Measurements from ENCODE around the gene SLC34A2.

Gene SLC34A2

GRCh38 chr4:25663781-25664180 lies 8.1 kb downstream of the SLC34A2 start:
- DNase-seq: no peak

- DNase-seq: no peak
Measured at GRCh38 chr4:25666031-25666630, 10.5 kb downstream of the SLC34A2 start.

GRCh38 chr4:25667931-25668557 lies 12.4 kb downstream of the SLC34A2 start:
- no peak for DNase-seq

- no peak for DNase-seq
Measured at GRCh38 chr4:25670991-25671390, 15.3 kb downstream of the SLC34A2 start.

- no peak for DNase-seq
Measured at GRCh38 chr4:25672756-25673155, 17.1 kb downstream of the SLC34A2 start.

GRCh38 chr4:25674386-25674785 lies 18.7 kb downstream of the SLC34A2 start:
- DNase-seq: no peak

GRCh38 chr4:25676221-25676620 lies 20.6 kb downstream of the SLC34A2 start:
- DNase-seq: no peak

GRCh38 chr4:25677157-25677556 lies 21.5 kb downstream of the SLC34A2 start:
- DNase-seq: no peak

GRCh38 chr4:25677943-25678342 lies 22.3 kb downstream of the SLC34A2 start:
- no peak for DNase-seq

GRCh38 chr4:25687773-25688172 lies 32.1 kb downstream of the SLC34A2 start:
- DNase-seq: no peak

GRCh38 chr4:25694466-25694865 lies 38.8 kb downstream of the SLC34A2 start:
- DNase-seq: no peak

GRCh38 chr4:25696409-25696808 lies 40.8 kb downstream of the SLC34A2 start:
- no peak for DNase-seq

- DNase-seq: no peak
Measured at GRCh38 chr4:25697516-25697915, 41.9 kb downstream of the SLC34A2 start.

- DNase-seq: no peak
Measured at GRCh38 chr4:25700661-25701060, 45.0 kb downstream of the SLC34A2 start.

GRCh38 chr4:25702848-25703247 lies 47.2 kb downstream of the SLC34A2 start:
- DNase-seq: no peak

- no peak for DNase-seq
Measured at GRCh38 chr4:25703731-25704388, 48.2 kb downstream of the SLC34A2 start.

- DNase-seq: no peak
Measured at GRCh38 chr4:25704516-25704915, 48.9 kb downstream of the SLC34A2 start.

- no peak for DNase-seq
Measured at GRCh38 chr4:25710637-25711036, 55.0 kb downstream of the SLC34A2 start.

GRCh38 chr4:25712611-25713010 lies 57.0 kb downstream of the SLC34A2 start:
- no peak for DNase-seq

- no peak for DNase-seq
Measured at GRCh38 chr4:25713812-25714211, 58.2 kb downstream of the SLC34A2 start.

GRCh38 chr4:25722964-25723363 lies 67.3 kb downstream of the SLC34A2 start:
- DNase-seq: no peak

GRCh38 chr4:25723409-25723808 lies 67.8 kb downstream of the SLC34A2 start:
- DNase-seq: no peak

GRCh38 chr4:25725870-25726269 lies 70.2 kb downstream of the SLC34A2 start:
- DNase-seq: no peak

GRCh38 chr4:25727711-25728493 lies 72.3 kb downstream of the SLC34A2 start:
- DNase-seq: no peak

Measured in activated naive CD4-positive, alpha-beta T cell treated with anti-CD3 and anti-CD28 coated beads, Interleukin-2, amount 50 U/mL, for 16 hours (primary cell).